DLD1 (cell line): ENCODE measurements around the gene BCAT1.

Experiments
- in situ Hi-C: cut with HindIII; loops from 2 replicates; pipeline ENCODE4 v1.10.0; 2017; ENCODE audit warnings: low sequenced_read_pairs

Gene BCAT1, protein sequence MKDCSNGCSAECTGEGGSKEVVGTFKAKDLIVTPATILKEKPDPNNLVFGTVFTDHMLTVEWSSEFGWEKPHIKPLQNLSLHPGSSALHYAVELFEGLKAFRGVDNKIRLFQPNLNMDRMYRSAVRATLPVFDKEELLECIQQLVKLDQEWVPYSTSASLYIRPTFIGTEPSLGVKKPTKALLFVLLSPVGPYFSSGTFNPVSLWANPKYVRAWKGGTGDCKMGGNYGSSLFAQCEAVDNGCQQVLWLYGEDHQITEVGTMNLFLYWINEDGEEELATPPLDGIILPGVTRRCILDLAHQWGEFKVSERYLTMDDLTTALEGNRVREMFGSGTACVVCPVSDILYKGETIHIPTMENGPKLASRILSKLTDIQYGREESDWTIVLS

DNA sequence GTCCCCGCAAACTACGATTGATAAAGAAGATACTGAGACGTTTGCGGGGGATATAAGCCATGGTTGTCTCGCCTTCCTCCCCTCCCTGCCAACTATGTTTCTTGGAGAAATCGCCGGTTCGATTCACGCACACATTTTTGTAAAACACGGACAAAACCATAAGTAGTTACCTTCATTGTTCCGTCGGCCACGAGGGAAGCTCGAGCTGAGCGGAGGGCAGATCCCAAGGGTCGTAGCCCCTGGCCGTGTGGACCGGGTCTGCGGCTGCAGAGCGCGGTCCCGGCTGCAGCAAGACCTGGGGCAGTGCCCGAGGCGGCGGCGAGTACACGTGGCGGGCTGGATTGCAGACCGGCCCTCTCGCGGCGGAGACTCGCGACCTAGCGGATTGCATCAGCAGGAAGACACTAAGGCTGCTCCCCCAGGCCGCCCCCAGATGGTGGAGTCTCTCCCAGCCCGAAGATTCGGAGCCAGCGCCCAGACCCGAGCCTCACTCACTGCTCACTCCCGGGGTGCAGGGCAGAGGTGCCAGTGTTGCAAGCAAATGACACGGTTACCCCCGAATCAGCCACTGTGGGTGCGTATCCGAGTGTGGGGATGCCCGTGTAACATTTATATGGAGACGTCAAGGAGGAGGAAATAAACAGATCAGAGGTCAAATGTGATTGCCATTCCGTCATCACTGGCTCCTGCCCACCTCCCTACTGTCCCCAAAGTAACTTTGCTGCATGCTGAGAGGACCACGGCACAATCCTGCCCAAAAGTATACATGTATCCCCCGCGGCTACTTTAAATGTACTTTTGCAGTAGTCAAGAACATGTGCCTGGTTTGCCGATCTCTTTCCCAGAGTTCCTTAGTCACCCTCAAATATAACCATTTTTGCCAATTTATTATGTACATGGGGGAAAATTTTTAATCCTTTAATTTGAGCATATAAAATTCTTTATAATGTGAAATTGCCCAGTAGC, at the start of gene BCAT1:
BCAT1 (minus strand) TSS at position 345 of the 966 bp plus-strand sequence; CDS start at position 176, 169 bp downstream.
- in situ Hi-C loops: no loop called here

DNA sequence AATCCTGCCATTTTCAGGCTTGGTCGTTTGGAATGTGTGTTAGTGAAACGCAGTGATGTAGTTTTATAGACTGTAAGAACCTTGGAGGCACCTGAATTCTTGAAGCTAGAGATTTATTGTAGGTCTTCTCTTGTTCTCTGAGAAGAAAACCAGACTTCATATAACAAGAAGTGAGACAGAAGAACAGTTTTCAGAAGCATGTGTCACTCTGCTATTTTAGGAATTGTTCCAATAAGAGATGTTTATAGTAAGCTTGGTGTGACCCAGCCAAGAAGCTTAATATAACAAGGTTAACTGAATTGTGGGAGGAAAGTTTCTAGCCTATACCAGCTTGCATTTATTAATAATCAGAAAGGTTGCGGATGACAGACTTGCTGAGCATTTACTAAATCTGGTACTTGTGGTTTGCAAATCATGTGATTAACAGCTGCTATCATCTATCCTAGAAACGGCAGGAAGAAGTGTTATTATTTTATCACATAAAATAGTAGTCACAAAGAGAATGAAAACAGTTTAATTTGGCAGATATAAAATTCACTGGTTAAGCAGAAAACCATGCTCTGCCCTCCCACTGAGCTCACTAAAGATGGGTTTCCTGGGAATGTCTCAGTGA, 49.2 kb upstream of the BCAT1 start:
- in situ Hi-C loops: no loop called here

DNA sequence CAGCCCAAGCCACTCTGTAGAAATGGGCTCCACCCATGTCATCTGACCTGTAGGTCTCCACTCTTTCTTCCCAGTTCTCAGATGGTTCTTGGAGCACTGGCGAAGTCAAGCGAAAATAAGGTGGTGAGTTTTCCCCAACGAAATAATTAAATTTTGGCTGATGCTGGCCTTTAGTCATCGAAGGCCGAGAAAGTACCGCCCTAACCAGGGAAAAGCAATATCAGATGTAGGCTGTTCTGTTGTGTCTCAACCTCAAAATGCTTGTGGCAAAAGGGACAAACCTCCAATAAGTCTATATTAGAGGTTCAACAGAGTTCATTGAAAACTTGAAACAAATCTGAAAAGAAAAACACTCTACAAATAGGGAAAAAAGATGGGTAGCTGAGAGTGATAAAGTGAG, 48.6 kb upstream of the BCAT1 start:
- in situ Hi-C loops: no loop called here

DNA sequence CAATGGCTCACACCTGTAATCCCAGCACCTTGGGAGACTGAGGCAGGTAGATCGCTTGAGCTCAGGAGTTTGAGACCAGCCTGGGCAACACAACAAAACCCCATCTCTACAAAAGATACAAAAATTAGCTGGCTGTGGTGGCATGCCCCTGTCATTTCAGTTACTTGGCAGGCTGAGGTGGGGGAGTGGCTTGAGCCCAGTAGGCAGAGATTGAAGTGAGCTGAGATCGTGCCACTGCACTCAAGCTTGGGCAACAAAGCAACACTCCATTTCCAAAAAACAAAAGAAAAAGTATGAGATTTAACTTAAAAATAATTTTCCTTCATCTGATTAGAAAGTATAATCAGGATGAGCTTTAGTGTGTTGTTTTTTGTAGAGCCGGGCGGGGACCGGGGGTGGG, 47.9 kb upstream of the BCAT1 start:
- in situ Hi-C loops: no loop called here

DNA sequence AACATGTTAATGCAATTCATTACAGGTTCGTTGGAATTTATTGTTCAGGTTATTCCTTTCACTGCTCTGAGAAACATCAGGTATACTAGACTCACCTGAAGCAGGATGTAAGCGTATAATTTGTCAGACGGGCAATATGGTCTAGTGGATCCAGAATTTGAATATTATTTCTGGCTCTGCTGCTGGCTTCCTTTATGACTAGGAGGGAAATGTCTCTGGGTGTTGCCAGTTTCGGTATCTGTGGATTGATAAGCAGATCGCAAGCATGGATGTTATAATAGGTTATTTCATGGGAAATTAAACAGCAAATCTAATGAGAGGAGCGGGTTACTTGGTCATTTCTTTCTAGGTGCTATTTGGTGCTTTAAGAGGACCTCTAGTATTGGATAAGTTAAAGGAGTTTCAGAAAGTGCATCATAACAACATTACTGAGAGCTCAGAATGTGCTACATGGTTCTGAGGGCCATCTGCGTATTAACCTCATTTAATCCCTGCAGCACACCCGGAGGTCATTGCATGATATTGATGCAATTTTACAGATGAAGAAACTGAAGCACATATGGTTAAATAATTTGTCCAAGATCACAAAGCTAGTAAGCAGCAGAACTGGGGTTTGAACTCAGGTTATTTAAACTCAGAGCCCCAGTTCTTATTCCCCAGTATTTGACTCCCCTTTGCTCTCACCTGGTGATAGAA, 47.3 kb upstream of the BCAT1 start:
- in situ Hi-C loops: no loop called here

DNA sequence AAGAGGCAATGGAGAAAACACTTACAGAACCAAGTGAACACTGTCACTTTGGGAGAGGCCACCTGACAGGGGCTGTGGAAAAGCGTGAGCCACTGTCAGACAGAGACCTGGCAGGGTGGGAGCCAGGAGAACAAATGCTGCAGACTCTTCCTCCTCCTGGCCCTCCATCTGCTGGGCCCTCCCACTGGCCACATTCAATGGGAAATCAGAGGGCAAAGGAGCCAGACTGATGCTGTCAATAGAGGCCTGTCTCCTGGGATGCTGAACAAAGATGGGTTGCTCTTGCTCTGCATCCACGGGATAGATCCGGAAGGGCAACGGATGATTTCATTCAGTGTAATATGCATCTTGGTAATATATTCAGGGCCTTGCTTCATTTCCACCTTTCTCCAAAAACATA, 44.9 kb upstream of the BCAT1 start:
- in situ Hi-C loops: no loop called here

DNA sequence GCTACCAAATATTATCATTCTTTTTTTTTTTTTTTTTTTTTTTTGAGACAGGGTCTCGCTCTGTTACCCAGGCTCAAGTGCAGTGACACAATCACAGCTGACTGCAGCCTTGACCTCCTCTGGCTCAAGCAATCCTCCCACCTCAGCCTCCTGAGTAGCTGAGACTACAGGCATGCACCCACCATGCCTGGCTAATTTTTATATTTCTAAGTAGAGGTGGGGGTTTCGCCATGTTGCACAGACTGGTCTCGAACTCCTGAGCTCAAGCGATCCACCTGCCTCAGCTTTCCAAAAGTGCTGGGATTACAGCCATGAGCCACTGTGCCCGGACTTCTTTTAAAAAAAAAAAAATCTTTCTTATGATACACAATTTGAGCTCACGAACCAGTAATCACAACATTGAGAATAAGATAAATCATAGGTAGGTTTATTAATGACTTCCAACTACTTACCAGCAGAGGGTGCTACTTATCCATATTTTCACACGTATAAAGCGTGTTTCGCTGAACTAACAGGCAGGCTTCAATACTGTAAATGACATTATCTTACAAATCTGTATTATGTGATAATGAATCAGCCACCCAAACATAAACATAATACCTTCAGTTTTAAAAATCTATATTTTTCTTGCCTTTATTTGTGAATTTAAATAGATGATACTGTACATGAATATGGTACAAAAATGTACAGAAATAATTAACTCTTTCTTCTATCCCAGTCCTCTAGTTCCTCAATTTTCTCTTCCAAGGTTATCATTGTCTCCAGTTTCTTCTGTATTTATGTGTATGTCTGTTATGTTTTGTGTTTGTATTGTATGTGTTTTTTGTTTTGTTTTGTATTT, 42.5 kb upstream of the BCAT1 start:
- in situ Hi-C loops: no loop called here

DNA sequence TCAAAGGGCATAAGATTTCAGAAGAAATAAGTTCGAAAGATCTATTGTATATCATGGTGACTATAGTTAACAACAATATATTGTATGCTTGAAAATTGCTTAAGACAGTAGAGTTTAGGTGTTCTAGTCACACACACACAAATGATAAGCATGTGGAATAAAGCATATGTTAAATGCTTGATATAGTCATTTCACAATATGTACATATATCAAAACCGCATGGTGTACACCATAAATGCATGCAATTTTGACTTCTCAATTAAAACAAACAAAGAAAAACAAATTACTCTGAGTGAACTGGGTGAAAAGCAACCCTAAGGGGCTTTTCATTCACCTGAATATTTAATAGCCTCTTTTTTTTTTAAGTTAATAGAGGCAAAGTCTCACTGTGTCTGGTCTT, 40.3 kb upstream of the BCAT1 start:
- in situ Hi-C loops: no loop called here

DNA sequence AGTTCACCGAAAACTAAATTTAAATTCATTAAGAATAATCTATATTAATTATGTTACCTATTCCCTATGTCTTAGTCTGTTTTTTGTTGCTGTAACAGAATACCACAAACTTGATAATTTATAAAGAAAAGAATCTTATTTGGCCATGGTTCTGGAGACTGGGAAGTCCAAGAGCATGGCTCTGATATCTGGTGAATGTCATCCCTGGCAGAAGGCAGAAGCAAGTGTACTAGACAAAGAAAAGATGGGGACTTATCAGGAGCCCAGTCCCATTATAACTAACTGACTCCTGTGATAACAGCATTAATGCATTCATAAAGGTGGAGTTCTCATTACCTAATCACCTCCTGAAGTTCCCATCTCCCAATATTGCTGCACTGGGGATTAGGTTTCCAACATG, 33.3 kb upstream of the BCAT1 start:
- in situ Hi-C loops: no loop called here

DNA sequence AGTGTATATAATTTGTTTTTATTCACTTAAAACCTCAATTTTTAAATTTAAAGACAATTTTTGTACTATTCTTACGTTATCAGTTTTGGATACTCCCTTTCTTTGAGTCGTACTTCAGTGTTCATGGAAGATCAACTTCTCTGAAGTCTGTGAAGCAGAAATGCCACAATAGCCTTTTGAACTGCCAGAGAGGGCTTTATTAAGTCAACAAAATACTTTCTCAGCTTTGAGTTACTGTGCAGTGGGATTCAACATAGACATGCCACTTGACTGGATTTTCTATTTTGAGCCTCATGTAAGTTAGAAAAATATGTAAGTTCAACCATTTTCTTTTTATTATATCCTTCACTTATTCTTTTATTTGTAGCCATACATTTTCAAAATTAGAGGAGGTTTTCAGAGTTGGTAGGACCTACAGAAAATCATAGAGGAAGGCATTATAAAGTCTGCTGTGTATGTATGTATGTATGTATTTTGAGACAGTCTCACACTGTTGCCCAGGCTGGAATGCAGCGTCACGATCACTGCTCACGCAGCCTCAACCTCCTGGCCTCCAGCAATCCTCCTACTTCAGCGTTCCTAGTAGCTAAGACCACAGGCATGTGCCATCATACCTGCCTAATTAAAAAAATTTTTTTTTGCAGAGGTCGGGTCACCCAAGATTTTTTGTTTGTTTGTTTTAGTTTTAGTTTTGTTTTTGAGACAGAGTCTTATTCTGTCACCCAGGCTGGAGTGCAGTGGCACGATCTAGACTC, 31.3 kb upstream of the BCAT1 start:
- in situ Hi-C loops: no loop called here

DNA sequence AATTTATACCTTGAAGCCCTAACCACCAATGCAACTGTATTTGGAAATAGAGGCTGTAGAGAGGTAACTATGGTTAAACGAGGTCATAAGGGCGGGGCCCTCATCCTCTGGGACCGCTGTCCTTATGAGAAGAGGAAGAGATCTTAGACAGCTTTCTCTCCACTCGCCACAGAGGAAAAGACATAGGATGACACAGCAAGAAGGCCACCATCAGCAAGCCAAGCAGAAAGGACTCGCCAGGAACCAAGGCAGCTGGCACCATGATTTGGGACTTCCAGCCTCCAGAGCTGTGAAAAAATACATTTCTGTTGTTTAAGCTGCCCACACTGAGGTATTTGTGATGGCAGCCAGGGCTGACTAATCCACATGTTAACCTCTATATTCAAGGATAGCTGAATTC, 30.4 kb upstream of the BCAT1 start:
- in situ Hi-C loops: no loop called here

DNA sequence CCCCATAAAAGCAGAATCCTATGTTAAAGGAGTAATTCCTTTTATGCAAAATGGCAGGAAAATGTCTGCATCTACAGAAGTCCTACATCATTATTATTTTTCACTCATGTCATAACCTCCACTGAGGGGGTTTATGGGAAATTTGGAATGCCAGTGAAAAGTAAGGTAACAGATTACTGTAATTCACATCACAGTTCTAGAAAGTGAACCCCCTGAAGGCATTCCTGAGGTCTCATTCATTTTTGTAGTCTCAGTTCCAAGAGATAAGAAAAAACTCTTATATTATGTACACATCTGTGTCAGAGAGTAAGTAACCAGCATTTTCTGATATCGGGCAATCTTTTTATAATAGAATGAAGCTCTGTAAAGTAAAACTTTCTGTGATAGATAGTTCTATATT, 28.8 kb upstream of the BCAT1 start:
- in situ Hi-C loops: no loop called here

DNA sequence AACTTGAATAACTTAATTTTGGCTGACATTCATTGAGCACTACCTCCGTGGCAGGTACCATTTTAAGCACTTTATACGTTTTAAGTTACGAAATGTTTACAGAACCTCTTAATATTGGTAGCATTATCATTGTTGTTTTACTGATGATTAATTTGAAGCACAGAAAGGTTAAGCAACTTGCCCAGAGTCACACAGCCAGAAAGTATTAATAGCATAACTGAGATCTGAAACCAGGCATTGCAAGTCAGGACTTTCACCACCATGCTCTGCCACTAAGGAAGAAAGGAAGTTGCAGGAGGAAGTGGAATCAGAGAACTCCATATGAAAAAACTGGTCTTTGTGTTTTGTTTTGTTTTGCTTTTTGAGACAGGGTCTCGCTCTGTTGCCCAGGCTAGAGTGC, 28.2 kb upstream of the BCAT1 start:
- in situ Hi-C loops: no loop called here

DNA sequence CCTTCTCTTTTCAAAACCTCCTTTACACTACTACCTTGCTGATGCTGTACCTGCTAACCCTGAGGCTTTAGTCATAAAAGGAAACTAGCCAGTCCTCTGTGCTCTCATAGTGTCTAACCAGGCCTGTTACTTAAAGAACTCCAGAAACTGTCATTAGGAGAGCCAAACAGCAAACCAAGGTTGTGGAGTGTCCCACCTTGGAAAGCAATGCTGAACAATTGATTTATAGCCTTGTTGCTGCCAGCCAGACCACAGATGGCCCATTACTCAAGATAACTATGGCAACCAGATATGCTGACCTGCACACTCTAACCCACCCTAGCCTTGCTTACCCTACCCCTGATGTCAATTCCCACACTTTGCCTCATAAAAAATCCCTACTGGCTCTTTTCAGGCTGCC, 26.5 kb upstream of the BCAT1 start:
- in situ Hi-C loops: no loop called here

DNA sequence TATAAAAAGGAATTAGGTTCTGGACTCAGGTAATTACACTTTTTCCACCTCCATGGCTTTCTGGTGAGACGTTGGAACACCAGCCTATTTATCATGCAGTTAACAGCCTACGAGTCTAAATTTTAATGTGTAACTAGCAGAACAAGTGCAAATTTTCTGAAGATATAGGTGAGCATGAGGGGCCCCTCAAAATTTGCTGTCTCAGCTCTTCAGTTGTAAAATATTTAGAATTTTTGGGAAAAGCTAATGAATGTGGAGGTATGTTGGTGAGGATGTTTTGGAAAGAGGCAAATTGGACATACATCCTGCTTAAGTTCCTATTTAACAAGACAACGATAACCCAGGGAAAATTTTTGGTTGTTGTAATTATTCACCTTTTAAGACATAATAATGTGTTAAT, 25.3 kb upstream of the BCAT1 start:
- in situ Hi-C loops: no loop called here

DNA sequence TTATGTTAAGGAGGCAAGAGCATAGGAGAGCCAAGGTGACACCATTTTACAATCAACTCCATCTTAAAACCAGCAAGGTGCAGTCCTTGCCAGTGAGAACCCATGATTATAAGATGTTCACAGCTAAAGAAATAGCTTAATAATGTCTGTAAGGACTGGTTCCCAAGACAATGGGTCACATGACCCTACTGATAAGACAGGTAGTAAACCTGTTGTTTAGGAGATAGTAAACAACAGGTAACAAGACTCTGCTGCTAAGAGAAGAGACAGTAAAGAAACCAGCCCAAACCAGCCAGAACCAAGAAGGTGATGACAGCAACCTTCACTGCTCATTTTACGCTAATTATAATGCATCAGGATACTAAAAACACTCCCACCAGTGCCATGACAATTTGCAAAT, 23.2 kb upstream of the BCAT1 start:
- in situ Hi-C loops: no loop called here

DNA sequence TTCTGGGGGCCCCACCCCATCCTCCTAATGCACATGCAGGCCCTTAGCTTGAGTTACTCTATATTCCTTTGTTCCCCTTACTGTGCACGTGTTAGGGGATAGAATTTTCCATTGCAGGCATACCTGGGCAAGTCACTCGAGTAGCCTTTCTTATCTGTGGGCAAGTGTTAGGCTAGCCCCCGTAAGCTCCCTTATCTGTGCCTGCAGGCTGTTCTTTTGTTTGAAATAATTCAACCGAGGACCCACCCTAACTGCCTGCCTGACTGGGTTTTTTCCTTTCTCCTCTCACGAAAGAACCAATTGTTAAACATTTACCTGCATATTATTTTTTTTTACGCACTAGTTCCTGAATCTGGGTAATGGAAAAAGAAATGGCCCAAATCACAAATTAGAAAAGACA, 21.3 kb upstream of the BCAT1 start:
- in situ Hi-C loops: no loop called here

DNA sequence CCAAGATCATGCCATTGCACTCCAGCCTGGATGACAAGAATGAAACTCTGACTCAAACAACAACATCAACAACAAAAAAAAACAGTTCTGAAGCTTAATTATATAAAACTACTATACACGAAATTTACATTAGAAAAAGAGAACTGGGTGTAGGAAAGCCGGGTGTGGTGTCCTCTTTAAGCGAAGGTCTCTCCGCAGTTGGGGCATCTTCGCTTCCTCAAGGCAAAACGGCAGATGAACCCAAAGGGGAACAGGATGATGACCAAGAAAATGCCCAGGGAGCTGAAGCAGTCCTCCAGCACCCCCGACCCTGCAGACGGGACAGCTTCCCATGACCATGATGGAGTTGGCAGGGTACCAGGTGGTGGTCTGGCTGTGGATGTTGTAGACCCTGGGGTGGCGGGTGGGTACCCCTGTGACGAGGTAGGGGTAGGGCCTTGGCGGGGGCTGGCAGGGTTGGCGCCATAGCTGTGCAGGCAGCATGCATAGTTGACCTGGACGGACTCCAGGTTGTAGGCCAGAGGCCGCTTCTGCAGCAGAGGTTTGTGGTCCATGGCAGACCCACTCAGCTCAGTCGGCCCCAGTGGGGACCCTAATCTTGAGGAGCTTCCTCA, 18.2 kb upstream of the BCAT1 start:
- in situ Hi-C loops: no loop called here

DNA sequence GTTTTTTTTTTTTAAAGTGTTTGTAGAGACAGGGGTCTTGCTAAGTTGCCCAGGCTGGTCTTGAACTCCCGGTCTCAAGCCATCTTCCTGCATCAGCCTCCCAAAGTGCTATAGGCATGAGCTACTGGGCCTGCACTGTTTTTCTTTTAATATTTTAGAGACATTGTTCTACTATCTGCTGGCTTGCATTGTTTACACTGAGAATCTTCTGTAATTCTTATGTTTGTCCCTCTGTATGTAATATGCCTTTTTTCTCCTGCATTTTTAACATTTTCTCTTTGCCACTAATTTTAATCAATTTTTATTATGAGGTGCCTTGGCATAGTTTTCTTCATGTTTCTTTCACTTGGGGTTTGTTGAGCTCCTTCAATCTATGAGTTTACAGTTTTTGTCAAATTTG, 15.4 kb upstream of the BCAT1 start:
- in situ Hi-C loops: no loop called here
